Nephron progenitor cell (in vitro differentiated cells): ENCODE data around the gene CLDND2.

Source experiments
- DNase-seq: peaks from one replicate; pipeline ENCODE4 v3.0.0; 2021
- H3K27ac Mint-ChIP-seq: 2 replicates; pipeline ENCODE4 v1.8.0; 2021; ENCODE audit warnings: mild to moderate bottlenecking, moderate library complexity, mixed read lengths
- H3K27me3 Mint-ChIP-seq: 2 replicates; pipeline ENCODE4 v1.8.0; 2021; ENCODE audit warnings: mild to moderate bottlenecking, low read depth, mixed read lengths; ENCODE audit not compliant: poor library complexity
- H3K36me3 Mint-ChIP-seq: 2 replicates; pipeline ENCODE4 v1.8.0; 2021; ENCODE audit warnings: low read depth, mixed read lengths
- H3K4me1 Mint-ChIP-seq: 2 replicates; pipeline ENCODE4 v1.8.0; 2021; ENCODE audit warnings: mixed read lengths
- H3K4me3 Mint-ChIP-seq: 2 replicates; pipeline ENCODE4 v1.8.0; 2021; ENCODE audit warnings: mild to moderate bottlenecking, moderate library complexity, mixed read lengths
- H3K9me3 Mint-ChIP-seq: 2 replicates; pipeline ENCODE4 v1.8.0; 2021; ENCODE audit warnings: mild to moderate bottlenecking, moderate library complexity, mixed read lengths
- TF ChIP-seq, protein P1 (sequence below): fragments of 200-600 bp; sonication (generic); IDR thresholded peaks from 2 replicates; pipeline ENCODE4 v1.5.0; 2021; ENCODE audit warnings: antibody characterized with exemption

CLDND2 gene

DNA sequence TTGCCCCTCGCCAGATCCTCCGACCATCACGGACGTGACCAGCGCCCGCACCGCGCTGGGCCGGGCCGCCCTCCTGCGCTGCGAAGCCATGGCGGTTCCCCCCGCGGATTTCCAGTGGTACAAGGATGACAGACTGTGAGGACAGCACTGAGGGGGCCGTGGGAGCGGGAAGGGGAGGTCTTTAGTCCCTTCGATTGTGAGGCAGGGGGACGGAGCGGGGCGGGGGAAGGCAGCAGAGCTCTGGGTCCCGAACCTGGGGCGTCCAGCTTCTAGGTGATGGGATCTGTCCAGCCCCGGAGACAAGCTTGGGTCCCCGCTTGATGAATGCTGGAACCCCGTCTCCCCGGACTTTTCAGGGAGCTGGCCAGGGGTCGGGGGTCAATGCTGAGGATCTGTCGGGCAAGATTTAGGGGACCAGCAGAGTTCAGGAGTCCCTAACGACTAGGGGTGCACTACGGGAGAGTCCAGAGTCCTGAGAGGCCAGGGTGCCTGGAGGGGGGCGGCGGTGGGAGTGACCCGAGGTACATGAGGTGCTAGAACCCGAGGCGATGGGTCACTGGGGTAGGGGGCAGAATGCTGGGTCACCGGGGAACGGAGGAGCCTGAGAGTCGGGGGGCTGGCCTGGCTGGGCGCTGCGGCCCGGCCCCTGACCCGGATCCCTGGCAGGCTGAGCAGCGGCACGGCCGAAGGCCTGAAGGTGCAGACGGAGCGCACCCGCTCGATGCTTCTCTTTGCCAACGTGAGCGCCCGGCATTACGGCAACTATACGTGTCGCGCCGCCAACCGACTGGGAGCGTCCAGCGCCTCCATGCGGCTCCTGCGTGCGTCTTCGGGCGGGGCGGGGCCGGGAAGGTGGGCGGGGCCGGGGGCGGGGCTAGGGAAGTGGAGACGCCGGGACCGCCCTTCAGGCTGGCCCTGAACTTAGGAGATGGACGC, 41.5 kb downstream of the CLDND2 start:
- TF ChIP-seq, protein P1, sequence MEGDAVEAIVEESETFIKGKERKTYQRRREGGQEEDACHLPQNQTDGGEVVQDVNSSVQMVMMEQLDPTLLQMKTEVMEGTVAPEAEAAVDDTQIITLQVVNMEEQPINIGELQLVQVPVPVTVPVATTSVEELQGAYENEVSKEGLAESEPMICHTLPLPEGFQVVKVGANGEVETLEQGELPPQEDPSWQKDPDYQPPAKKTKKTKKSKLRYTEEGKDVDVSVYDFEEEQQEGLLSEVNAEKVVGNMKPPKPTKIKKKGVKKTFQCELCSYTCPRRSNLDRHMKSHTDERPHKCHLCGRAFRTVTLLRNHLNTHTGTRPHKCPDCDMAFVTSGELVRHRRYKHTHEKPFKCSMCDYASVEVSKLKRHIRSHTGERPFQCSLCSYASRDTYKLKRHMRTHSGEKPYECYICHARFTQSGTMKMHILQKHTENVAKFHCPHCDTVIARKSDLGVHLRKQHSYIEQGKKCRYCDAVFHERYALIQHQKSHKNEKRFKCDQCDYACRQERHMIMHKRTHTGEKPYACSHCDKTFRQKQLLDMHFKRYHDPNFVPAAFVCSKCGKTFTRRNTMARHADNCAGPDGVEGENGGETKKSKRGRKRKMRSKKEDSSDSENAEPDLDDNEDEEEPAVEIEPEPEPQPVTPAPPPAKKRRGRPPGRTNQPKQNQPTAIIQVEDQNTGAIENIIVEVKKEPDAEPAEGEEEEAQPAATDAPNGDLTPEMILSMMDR = no peak
- DNase-seq = peak; percentile 67
- Mint-ChIP-seq H3K36me3 (peaks cover 31% of the 10 kb centered on the region), H3K4me3 (peak overlapping the region; percentile 74), H3K27ac (peak overlapping the region; percentile 84), H3K27me3 (peaks cover 47% of the 10 kb centered on the region), H3K4me1 (peaks cover 5% of the 10 kb centered on the region), H3K9me3 (peaks cover 13% of the 10 kb centered on the region)

DNA sequence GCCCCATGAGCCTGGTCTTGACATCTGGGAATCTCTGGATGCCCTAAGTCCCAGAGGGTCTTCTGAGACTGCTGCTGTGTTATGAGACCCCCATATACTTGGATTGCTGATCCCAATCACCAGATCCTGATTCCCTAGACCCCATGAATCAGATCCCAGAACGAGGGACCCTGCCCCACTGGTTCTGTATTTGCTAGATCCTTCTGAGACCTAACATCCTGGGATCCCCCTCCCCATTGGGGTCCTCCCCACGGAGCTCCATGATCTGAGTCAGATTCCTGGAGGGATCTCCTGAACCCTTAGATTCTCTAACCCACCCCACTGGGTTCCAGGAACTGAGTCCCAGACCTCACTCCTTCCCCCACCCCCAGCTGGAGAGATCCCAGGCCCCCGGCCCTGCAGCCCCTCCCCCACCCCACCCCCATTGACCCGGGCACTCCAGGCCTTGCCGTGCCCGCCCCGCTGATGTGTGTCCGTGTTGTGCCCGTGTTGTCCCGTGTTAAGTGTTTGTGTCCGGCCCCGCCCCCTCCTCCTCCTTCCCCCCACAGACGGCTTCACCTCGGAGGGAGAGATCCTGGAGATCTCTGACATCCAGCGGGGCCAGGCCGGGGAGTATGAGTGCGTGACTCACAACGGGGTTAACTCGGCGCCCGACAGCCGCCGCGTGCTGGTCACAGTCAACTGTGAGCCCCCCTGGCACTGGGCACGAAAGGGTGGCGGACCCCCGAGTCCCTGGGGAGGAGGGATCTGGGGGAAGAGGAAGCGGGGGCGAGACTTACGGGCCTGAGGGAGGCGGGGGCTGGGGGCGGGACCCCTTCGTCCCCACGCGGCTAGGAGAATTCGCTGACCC, 42.4 kb downstream of the CLDND2 start:
- Mint-ChIP-seq H3K9me3 (peaks cover 9% of the 10 kb centered on the region), H3K27me3 (peaks cover 45% of the 10 kb centered on the region), H3K36me3 (peaks cover 23% of the 10 kb centered on the region), H3K4me1 (peaks cover 5% of the 10 kb centered on the region), H3K4me3 (no peak overlapping the region), H3K27ac (no peak overlapping the region)
- DNase-seq = no peak
- TF ChIP-seq, protein P1 = no peak

DNA sequence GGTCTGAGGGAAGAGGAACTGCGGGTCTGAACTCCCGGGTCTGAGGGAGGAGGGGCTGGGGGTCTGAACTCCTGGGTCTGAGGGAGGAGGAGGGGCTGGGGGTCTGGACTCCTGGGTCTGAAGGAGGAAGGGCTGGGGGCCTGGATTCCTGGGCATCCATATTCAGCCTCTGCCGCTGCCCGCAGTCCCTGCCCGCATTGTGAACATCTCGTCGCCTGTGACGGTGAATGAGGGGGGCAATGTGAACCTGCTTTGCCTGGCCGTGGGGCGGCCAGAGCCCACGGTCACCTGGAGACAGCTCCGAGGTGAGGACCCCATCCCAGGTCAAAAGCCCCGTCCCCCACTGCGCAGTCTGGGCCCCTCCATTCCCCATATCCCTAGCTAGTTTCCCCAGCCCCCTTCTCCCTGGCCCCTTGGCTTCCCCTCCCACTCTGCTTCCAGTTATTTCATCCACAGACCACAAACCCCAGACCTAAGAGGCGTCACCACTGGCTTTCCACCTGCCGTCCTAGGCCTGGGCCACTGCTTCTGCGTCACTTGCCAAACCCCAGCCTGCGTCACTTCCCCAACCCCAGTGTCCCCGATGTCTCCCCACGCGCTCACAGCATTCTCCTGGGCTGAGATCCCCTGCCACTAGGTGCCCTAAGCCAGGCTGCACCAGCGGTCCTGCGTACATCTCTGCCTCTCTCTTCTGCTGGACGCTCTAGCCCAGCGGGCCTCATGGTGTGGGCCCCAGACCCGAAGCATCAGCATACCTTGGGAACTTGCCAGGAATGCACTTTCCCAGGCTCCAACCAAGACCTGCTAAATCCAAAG, 43.4 kb downstream of the CLDND2 start:
- TF ChIP-seq, protein P1 = no peak
- Mint-ChIP-seq H3K4me1 (peaks cover 11% of the 10 kb centered on the region), H3K36me3 (peaks cover 13% of the 10 kb centered on the region), H3K4me3 (no peak overlapping the region), H3K27ac (no peak overlapping the region), H3K9me3 (peaks cover 3% of the 10 kb centered on the region), H3K27me3 (peaks cover 49% of the 10 kb centered on the region)
- DNase-seq = no peak

DNA sequence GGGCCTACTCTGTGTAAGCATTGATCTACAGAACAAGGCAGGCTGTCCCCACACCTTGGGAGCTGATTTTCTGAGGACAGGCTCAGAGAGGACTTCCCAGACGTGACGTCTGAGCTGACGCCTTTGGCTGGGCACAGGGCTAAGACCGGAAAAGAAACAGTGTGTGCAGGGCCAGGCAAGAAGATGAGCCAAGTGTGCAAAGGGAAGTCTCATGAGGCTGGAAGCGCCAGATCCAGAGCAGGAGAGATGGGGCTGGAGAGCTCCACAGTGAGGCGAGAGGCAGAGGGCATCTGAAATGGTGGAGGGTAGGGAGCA, 44.7 kb downstream of the CLDND2 start:
- H3K4me1 Mint-ChIP-seq = peaks cover 21% of the 10 kb centered on the region
- H3K27me3 Mint-ChIP-seq = peaks cover 47% of the 10 kb centered on the region

DNA sequence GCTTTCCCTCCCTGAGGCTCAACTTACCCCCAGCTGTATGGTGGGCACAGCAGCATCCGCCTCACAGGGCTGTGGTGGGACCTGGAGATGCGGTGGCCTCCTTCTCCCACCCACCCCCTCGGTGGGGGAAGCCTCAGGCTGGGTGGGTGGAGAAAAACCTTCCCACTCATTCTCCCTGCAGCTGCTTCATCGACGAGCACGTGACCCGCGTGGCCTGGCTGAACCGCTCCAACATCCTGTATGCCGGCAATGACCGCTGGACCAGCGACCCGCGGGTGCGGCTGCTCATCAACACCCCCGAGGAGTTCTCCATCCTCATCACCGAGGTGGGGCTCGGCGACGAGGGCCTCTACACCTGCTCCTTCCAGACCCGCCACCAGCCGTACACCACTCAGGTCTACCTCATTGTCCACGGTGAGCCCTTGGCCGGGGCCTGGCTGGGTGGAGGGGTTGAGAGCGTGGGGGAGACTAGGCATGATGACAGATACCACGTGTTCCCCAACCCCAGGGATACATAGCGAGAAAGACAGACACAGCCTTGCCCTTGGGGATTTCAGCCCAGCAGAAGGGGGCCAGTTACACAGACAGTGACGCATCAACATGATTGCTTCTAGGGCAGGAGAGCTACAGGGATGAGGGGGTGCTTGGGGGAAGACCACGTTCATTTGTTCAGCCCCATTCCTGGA, 45.2 kb downstream of the CLDND2 start:
- H3K4me1 Mint-ChIP-seq = peaks cover 24% of the 10 kb centered on the region
- peaks cover 3% of the 10 kb centered on the region for H3K9me3 Mint-ChIP-seq
- no peak for DNase-seq
- no peak overlapping the region for H3K4me3 Mint-ChIP-seq
- peaks cover 5% of the 10 kb centered on the region for H3K36me3 Mint-ChIP-seq
- H3K27me3 Mint-ChIP-seq = peaks cover 48% of the 10 kb centered on the region
- no peak overlapping the region for H3K27ac Mint-ChIP-seq
- TF ChIP-seq, protein P1 = no peak

More for the DNA sequence above, 44.7 kb downstream of the CLDND2 start:
- H3K4me3 Mint-ChIP-seq = no peak overlapping the region
- H3K27ac Mint-ChIP-seq = no peak overlapping the region
- TF ChIP-seq, protein P1 = no peak
- DNase-seq = no peak
- peaks cover 3% of the 10 kb centered on the region for H3K9me3 Mint-ChIP-seq
- peaks cover 5% of the 10 kb centered on the region for H3K36me3 Mint-ChIP-seq
